SU-DHL-6 (cell line): ENCODE data around the gene SNX15.

Source experiments
- EZH2phosphoT487 ChIP-seq: fragments of 200-600 bp; sonication (generic), shearing (Covaris generic); conservative IDR thresholded peaks from 2 replicates; pipeline ENCODE4 v1.6.1; 2018; ENCODE audit warnings: mild to moderate bottlenecking, antibody characterized with exemption, low read length, moderate library complexity, mixed read lengths
- TF ChIP-seq, protein P1 (sequence below): fragments of 200-600 bp; sonication (generic); IDR thresholded peaks from one replicate; pipeline ENCODE4 v1.5.1; 2017; ENCODE audit warnings: antibody characterized with exemption, mild to moderate bottlenecking, low read length, moderate library complexity; ENCODE audit not compliant: insufficient read depth, poor library complexity, severe bottlenecking

DNA sequence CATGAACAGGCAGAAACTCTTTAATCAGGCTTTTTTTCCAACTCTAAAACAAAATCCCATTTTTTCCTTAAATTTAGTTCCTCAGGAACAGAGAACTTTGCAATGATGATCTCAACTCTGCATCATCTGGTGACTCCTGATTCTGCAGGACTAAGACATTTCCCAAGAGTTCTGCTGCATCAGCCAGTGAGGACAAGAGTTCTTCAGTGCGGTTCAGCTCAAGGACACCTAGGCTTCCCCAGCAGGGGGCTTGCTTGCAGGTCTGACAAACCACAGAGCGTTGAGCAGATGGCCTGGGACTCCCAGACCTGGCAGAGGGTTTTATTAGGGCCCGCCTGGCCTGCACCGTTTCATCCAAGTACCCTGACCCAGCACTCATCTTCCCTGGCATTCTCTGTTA lies 50.2 kb downstream of the SNX15 start:
- TF ChIP-seq EZH2phosphoT487 = no peak
- TF ChIP-seq, protein P1, sequence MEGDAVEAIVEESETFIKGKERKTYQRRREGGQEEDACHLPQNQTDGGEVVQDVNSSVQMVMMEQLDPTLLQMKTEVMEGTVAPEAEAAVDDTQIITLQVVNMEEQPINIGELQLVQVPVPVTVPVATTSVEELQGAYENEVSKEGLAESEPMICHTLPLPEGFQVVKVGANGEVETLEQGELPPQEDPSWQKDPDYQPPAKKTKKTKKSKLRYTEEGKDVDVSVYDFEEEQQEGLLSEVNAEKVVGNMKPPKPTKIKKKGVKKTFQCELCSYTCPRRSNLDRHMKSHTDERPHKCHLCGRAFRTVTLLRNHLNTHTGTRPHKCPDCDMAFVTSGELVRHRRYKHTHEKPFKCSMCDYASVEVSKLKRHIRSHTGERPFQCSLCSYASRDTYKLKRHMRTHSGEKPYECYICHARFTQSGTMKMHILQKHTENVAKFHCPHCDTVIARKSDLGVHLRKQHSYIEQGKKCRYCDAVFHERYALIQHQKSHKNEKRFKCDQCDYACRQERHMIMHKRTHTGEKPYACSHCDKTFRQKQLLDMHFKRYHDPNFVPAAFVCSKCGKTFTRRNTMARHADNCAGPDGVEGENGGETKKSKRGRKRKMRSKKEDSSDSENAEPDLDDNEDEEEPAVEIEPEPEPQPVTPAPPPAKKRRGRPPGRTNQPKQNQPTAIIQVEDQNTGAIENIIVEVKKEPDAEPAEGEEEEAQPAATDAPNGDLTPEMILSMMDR = no peak
